ENCODE measurements around the gene CYB561D1. TPM values are rescaled to one million over a fixed set of nuclear protein-coding genes. Genes with fewer than 3 reads are reported as not detected.

Gene CYB561D1
- total RNA-seq, 2 experiments from 2014 or later, result 12.0 to 15.0 TPM

DNA sequence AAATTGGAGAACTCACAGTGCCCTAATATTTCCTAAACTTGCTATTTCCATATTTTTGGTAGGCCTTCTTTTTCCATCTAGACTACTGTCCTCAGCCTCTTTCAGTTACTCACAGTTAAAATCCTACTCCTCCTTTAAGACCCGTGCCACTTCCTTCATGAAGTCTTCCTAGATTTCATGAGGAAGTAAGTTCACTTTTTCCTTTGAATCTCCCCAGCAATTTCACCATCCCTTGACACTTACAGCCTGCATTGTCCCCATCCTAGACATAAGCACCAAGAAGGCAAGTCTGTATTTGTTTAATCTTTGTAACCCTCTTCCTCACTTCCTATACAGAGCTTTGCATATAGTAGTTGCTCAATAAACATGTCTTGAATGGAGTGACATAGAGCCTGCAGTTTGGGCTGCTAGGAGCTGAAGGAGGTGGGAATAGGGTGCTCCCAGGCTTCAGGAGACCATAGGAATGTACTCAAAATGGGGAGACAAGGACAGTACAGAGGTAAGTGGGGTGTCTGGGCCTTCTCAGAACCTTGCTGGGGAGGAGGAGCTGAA lies 40.5 kb downstream of the CYB561D1 start:
- Histone ChIP-seq H3K27ac (ENCODE audit: low read depth in 1 of 2, low read length in 2 of 2) (no peak overlapping the region), H3K36me3 (ENCODE audit: insufficient read depth, low read length) (no peaks in the 10 kb centered on the region), H3K27me3 (ENCODE audit: control insufficient read depth in 1 of 2, insufficient read depth in 2 of 2, low read length in 2 of 2) (no peaks in the 10 kb centered on the region), H3K4me1 (ENCODE audit: insufficient read depth, low read length) (peaks cover 35% of the 10 kb centered on the region), H3K4me3 (ENCODE audit: low read length) (no peak overlapping the region), H3K9me3 (ENCODE audit: control insufficient read depth in 1 of 2, insufficient read depth in 1 of 2, low read length in 2 of 2) (no peaks in the 10 kb centered on the region)
- no peak overlapping the region for H3K27ac Mint-ChIP-seq
- TF ChIP-seq, protein P1, sequence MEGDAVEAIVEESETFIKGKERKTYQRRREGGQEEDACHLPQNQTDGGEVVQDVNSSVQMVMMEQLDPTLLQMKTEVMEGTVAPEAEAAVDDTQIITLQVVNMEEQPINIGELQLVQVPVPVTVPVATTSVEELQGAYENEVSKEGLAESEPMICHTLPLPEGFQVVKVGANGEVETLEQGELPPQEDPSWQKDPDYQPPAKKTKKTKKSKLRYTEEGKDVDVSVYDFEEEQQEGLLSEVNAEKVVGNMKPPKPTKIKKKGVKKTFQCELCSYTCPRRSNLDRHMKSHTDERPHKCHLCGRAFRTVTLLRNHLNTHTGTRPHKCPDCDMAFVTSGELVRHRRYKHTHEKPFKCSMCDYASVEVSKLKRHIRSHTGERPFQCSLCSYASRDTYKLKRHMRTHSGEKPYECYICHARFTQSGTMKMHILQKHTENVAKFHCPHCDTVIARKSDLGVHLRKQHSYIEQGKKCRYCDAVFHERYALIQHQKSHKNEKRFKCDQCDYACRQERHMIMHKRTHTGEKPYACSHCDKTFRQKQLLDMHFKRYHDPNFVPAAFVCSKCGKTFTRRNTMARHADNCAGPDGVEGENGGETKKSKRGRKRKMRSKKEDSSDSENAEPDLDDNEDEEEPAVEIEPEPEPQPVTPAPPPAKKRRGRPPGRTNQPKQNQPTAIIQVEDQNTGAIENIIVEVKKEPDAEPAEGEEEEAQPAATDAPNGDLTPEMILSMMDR (IDR thresholded peaks at IDR 0.05), result no peak
- ChIA-PET POLR2A (interaction anchor here (2.9 to 8.8 kb wide), 2 partner anchors 14 to 34 kb away, joined by 15 to 318 read pairs; partner anchors contain the start of genes AMIGO1, CYB561D1 and GNAI3), CTCF (interaction anchor here (10.3 kb wide), 1 partner anchor 35 kb away, joined by 474 read pairs; the partner anchor contains the start of genes AMIGO1 and CYB561D1)
- DNase-seq (no peak), ATAC-seq (ENCODE audit: poor library complexity) (no peak)
- H3K9me3 Mint-ChIP-seq, result no peaks in the 10 kb centered on the region
- intact Hi-C loops (cut with DNase I, micrococcal nuclease), result loop anchor here (5.0 kb wide), 2 partner anchors 107 to 707 kb away; partner anchors contain the start of gene PSMA5 (in 1 of the 2)
- H3K36me3 Mint-ChIP-seq (ENCODE audit: low read depth), result no peaks in the 10 kb centered on the region
- no peaks in the 10 kb centered on the region for H3K27me3 Mint-ChIP-seq
- H3K4me1 Mint-ChIP-seq (ENCODE audit: low read depth), result peaks cover 35% of the 10 kb centered on the region
- H3K4me3 Mint-ChIP-seq, result no peak overlapping the region

DNA sequence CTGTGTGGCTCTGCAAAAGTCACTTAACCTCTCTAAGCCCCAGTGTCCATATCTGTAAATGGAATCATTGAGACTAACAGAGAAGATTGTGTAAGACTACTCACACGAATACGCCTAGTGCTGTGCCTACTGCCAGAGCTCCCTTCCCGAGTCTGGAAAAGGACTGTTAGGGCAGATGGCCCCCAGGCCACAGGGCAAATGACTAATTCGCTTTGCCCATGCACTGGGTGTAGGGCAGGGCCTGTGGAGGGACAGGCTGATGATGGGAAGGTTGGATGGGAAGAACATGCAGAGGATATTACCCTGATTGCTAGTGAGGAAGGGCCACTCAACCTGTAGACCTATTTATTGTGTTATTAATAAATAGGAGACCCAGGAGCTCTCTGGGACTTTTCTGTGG lies 41.6 kb downstream of the CYB561D1 start:
- no peak overlapping the region for H3K27ac Mint-ChIP-seq
- intact Hi-C loops (cut with DNase I, micrococcal nuclease), result no loop called here

DNA sequence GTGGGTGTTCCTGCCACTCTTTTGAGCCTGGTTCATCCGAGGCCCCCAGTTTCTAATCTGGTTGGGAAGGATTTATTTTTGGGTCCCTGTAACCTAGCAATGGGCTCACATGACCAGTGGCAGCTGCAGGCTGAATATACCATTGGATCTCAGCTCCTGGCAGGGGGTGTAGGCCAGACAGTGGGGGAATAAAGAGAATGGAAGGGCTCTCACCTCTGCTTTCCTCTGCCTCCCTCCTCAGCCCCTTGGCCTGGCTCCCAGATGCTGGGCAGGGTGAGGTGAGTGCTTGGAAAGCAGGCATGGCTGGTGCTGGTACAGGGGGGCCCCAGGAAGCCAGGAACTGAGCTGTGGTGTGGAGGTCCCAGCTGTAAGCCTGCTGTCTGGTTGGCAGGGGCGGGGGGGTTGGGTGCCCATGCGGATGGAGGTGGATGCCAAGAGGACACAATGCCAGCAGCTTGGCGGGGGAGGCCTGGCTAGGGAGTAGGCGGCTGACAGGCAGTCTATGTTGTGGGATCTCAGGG lies 42.1 kb downstream of the CYB561D1 start:
- Histone ChIP-seq H3K27ac (ENCODE audit: low read depth in 1 of 2, low read length in 2 of 2) (no peak overlapping the region), H3K9me3 (ENCODE audit: control insufficient read depth in 1 of 2, insufficient read depth in 1 of 2, low read length in 2 of 2) (no peaks in the 10 kb centered on the region), H3K4me1 (ENCODE audit: insufficient read depth, low read length) (peaks cover 19% of the 10 kb centered on the region), H3K27me3 (ENCODE audit: control insufficient read depth in 1 of 2, insufficient read depth in 2 of 2, low read length in 2 of 2) (no peaks in the 10 kb centered on the region), H3K36me3 (ENCODE audit: insufficient read depth, low read length) (no peaks in the 10 kb centered on the region), H3K4me3 (ENCODE audit: low read length) (no peak overlapping the region)
- H3K9me3 Mint-ChIP-seq, result no peaks in the 10 kb centered on the region
- no peak overlapping the region for H3K4me3 Mint-ChIP-seq
- intact Hi-C loops (cut with DNase I, micrococcal nuclease), result no loop called here
- peaks cover 23% of the 10 kb centered on the region for H3K4me1 Mint-ChIP-seq (ENCODE audit: low read depth)
- no peaks in the 10 kb centered on the region for H3K36me3 Mint-ChIP-seq (ENCODE audit: low read depth)
- CTCF ChIA-PET, result interaction anchor here (10.3 kb wide), 1 partner anchor 36 kb away, joined by 474 read pairs; the partner anchor contains the start of genes AMIGO1 and CYB561D1
- no peaks in the 10 kb centered on the region for H3K27me3 Mint-ChIP-seq
- no peak overlapping the region for H3K27ac Mint-ChIP-seq
- ATAC-seq (ENCODE audit: poor library complexity), result no peak
- POLR2A ChIA-PET, result no interaction called here
- TF ChIP-seq, protein P1 (IDR thresholded peaks at IDR 0.05), result no peak
- no peak for DNase-seq

More for the DNA sequence above, 41.6 kb downstream of the CYB561D1 start:
- H3K27me3 ChIP-seq (ENCODE audit: control insufficient read depth in 1 of 2, insufficient read depth in 2 of 2, low read length in 2 of 2), result no peaks in the 10 kb centered on the region
- TF ChIP-seq, protein P1 (IDR thresholded peaks at IDR 0.05), result no peak
- no peaks in the 10 kb centered on the region for H3K36me3 Mint-ChIP-seq (ENCODE audit: low read depth)
- no peaks in the 10 kb centered on the region for H3K9me3 ChIP-seq (ENCODE audit: control insufficient read depth in 1 of 2, insufficient read depth in 1 of 2, low read length in 2 of 2)
- CTCF ChIA-PET, result interaction anchor here (10.3 kb wide), 1 partner anchor 36 kb away, joined by 474 read pairs; the partner anchor contains the start of genes AMIGO1 and CYB561D1
- H3K9me3 Mint-ChIP-seq, result no peaks in the 10 kb centered on the region
- H3K27ac ChIP-seq (ENCODE audit: low read depth in 1 of 2, low read length in 2 of 2), result no peak overlapping the region
- no peaks in the 10 kb centered on the region for H3K36me3 ChIP-seq (ENCODE audit: insufficient read depth, low read length)
- H3K4me3 ChIP-seq (ENCODE audit: low read length), result no peak overlapping the region
- no peak for DNase-seq
- ATAC-seq (ENCODE audit: poor library complexity), result no peak
- POLR2A ChIA-PET, result no interaction called here
- peaks cover 29% of the 10 kb centered on the region for H3K4me1 Mint-ChIP-seq (ENCODE audit: low read depth)
- H3K27me3 Mint-ChIP-seq, result no peaks in the 10 kb centered on the region
- H3K4me1 ChIP-seq (ENCODE audit: insufficient read depth, low read length), result peaks cover 25% of the 10 kb centered on the region
- H3K4me3 Mint-ChIP-seq, result no peak overlapping the region
